IPS DF 6.9 (cell line): Measurements from ENCODE around the gene NPW.

Experiments used
- DNase-seq: peaks from one replicate; pipeline ENCODE4 v3.0.0-alpha.2; 2013; ENCODE audit warnings: low read depth, low spot score
- H3K27ac ChIP-seq: one replicate; pipeline ENCODE4 v1.5.1; 2013; ENCODE audit warnings: low read length, control low read depth
- H3K27me3 ChIP-seq: 2 replicates; pipeline ENCODE4 v1.6.1; 2013; ENCODE audit warnings: mild to moderate bottlenecking, low read length; ENCODE audit not compliant: control insufficient read depth, insufficient read depth
- H3K36me3 ChIP-seq: 2 replicates; pipeline ENCODE4 v1.6.1; 2013; ENCODE audit warnings: low read length; ENCODE audit not compliant: control insufficient read depth, insufficient read depth
- H3K4me1 ChIP-seq: 2 replicates; pipeline ENCODE4 v1.6.1; 2013; ENCODE audit warnings: low read length; ENCODE audit not compliant: control insufficient read depth, insufficient read depth
- H3K4me3 ChIP-seq: 2 replicates; pipeline ENCODE4 v1.5.1; 2013; ENCODE audit warnings: mild to moderate bottlenecking, low read length
- H3K9me3 ChIP-seq: 2 replicates; pipeline ENCODE4 v1.6.1; 2013; ENCODE audit warnings: low read length, inconsistent platforms; ENCODE audit not compliant: control insufficient read depth, insufficient read depth
- WGBS: extraction: QIAGEN DNeasy Blood & Tissue Kit; methylation state at CpG from one replicate; pipeline ENCODE4 v1.1.7; 2013; ENCODE audit warnings: mixed read lengths, missing lambda C conversion rate; ENCODE audit not compliant: insufficient read length, insufficient coverage; 5-methylcytosine and 5-hydroxymethylcytosine counted together

The NPW gene

GRCh38 chr16:2066139-2066538 is 46.6 kb downstream of the NPW start:
- peaks cover 17% of the 10 kb centered on the region for H3K36me3 ChIP-seq
- WGBS: no CpG with 5 or more reads among the region's 11 CpGs

More at GRCh38 chr16:2066139-2066538, 46.6 kb downstream of the NPW start:
- Histone ChIP-seq H3K9me3 (no peaks in the 10 kb centered on the region), H3K27ac (no peak overlapping the region), H3K27me3 (no peaks in the 10 kb centered on the region), H3K4me1 (no peaks in the 10 kb centered on the region), H3K4me3 (no peak overlapping the region)
- DNase-seq: no peak
